GM18951 (cell line): Measurements from ENCODE around the gene MAP2K6.

Experiments
- POLR2A ChIP-seq: IDR thresholded peaks from 4 replicates; pipeline ENCODE4 v1.6.1; 2011; ENCODE audit warnings: mild to moderate bottlenecking; ENCODE audit not compliant: insufficient read length, insufficient read depth; ENCODE audit errors: extremely low read depth
- in situ Hi-C: fragments of 300-500 bp; cut with MboI; formaldehyde crosslinking; loops from one replicate; pipeline ENCODE4 v1.12.0; 2022; ENCODE audit warnings: low sequenced_read_pairs, mixed read lengths, inconsistent platforms; ENCODE audit not compliant: unreplicated experiment

Gene MAP2K6

GRCh38 chr17:69557339-69557738, 142.8 kb downstream of the MAP2K6 start:
- in situ Hi-C loops, result loop anchor here (25.0 kb wide), 1 partner anchor 1005 kb away; no protein-coding TSS in a partner anchor
- TF ChIP-seq POLR2A, result no peak

GRCh38 chr17:69558796-69559195, 144.3 kb downstream of the MAP2K6 start:
- no peak for TF ChIP-seq POLR2A
- in situ Hi-C loops, result loop anchor here (25.0 kb wide), 1 partner anchor 1004 kb away; no protein-coding TSS in a partner anchor

DNA sequence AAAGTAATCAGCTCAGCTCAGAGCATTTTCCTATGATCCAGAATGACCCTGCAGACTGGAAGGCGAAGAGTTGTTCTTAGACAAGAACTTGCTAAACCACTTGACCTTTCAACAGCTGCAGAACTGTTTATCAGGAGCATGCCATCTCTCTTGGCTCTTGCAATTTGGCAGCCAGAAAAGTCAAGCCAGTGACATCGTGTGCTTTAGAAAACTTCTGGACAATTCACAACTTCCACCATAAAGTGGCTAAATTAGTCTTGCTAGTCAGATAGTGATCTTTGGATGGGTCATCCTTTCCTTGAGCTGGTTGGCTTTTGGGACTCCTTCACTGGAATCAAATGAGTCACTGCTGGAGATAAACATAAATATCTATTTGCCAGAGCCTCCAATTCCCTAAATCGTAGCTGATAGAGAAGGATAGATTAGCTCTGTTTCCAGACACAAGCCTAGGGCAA, 146.5 kb downstream of the MAP2K6 start:
- no peak for TF ChIP-seq POLR2A
- in situ Hi-C loops, result loop anchor here (10.0 to 25.0 kb wide), 2 partner anchors 584 to 1001 kb away; no protein-coding TSS in a partner anchor

DNA sequence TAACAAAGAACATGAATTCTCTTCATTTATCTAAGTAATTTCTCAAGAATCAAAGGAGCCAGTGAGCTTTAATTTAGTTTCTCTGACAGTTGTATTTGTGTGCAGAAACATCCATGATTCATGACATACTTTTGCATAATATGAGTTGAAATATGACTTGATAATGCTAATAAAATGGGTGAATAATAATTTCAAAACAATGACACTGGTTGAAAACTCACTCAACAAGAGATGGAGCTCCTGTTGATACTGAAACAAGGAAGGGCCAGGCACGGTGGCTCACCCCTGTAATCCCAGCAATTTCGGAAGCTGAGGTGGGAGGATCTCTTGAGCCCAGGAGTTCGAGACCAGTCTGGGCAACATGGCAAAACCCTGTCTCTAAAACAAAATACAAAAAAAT, 147.0 kb downstream of the MAP2K6 start:
- in situ Hi-C loops, result loop anchor here (10.0 to 25.0 kb wide), 2 partner anchors 583 to 1001 kb away; no protein-coding TSS in a partner anchor
- TF ChIP-seq POLR2A, result no peak

DNA sequence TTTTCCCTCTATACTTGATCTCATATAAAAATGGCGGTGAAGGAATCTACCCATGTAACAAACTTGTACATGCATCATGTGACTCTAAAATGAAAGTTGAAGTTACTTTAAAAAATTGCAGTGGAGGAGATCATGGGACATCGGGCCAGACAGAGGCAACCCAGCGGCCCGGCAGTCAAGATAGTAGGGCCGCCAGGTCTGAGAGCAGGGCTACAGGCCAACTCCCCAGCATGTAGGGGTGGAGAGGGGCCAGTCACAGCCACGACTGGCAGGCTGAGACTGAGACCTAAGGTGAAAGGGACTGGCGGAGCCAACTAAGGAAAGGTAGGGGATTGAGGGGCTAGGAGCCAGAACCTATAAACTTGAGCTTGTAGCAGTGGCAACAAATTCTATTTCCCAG, 150.9 kb downstream of the MAP2K6 start:
- in situ Hi-C loops, result loop anchor here (10.0 to 25.0 kb wide), 2 partner anchors 579 to 997 kb away; no protein-coding TSS in a partner anchor
- TF ChIP-seq POLR2A, result no peak

- TF ChIP-seq POLR2A, result no peak
- in situ Hi-C loops, result loop anchor here (10.0 to 25.0 kb wide), 2 partner anchors 578 to 995 kb away; no protein-coding TSS in a partner anchor
These were observed 152.6 kb downstream of the MAP2K6 start for GRCh38 chr17:69567130-69567529.

DNA sequence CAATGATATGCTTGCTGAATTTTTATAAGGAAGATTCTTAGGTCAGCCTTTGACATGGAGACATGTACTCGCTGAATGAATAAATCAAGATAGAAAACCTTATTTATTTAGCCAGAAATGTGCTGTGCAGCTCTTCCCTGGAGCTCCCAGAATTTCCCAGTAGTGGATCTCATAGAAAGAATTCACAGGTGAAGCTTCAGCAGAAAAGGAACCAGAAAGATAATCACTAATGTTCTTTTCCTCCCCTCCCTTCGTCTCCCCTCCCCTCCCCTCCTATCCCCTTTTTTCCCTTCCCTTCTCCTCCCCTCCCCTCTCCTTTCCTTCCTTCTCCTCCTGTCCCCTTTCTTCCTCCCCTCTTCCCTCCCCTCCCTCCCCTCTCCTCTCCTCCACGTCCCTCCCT, 158.2 kb downstream of the MAP2K6 start:
- in situ Hi-C loops, result loop anchor here (25.0 kb wide), 1 partner anchor 990 kb away; no protein-coding TSS in a partner anchor
- TF ChIP-seq POLR2A, result no peak

DNA sequence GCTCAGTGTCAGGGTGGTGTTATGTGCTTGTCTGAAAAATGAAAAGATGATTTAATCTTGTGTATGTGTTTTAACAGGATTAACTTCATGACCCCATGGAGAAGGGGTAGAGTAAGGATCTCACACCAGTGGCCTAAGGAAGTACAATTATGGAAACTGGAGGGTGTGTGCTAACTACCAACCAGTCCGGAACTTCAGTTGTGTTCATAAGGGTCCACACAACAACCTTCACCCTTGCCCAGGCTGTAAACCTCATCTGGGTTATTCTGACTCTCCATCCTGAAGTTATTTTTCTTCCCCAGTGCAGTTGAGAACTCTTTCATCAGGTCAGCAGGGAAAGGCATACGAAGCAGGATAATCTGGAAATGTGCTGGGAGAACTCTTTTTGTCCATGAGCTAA, 158.9 kb downstream of the MAP2K6 start:
- in situ Hi-C loops, result loop anchor here (25.0 kb wide), 1 partner anchor 989 kb away; no protein-coding TSS in a partner anchor
- TF ChIP-seq POLR2A, result no peak

GRCh38 chr17:69574257-69575197, 160.0 kb downstream of the MAP2K6 start:
- TF ChIP-seq POLR2A, result no peak
- in situ Hi-C loops, result loop anchor here (25.0 kb wide), 1 partner anchor 988 kb away; no protein-coding TSS in a partner anchor

DNA sequence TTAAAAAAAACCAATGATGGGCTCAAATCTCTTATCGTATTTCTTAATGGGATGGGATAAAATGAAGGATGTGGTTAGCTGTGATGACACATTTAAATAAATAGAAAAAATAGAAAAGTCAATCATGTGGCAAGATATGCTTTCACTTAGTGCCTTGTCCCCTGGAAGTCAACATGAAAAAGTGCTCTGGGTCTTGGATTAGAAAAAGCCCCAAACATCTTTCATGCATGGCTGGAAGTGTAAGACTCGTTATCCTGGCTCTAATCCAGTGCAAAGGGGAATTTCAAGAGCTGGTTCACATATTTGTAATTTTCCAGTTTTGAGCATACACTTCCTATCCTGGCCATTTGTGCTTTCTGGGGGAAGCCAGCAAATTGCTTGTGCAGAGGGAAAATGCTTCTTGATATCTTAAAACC, 160.9 kb downstream of the MAP2K6 start:
- TF ChIP-seq POLR2A, result no peak

DNA sequence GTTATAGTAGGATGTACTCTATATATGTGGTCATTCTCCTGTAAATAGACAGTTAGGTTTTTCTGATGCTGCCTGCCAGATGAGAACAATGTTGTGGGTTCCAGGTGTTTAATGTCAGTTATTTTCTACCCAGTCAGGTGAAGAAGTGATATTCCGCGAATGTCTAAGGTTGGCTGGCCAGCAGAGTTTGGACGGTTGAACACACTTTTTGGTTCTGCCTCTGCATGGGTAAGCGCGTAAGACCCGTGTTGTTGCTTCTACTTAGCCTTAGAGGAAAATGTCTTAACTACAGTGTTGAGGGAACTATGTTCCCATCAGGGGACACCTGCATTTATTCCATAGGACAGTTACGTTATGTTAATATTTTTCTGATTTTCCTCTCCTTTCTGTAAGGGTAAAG, 162.6 kb downstream of the MAP2K6 start:
- no peak for TF ChIP-seq POLR2A
- in situ Hi-C loops, result no loop called here

More for the DNA sequence above, 160.9 kb downstream of the MAP2K6 start:
- in situ Hi-C loops, result no loop called here

- in situ Hi-C loops, result no loop called here
These were observed 164.0 kb downstream of the MAP2K6 start for GRCh38 chr17:69578385-69578936.

More at GRCh38 chr17:69578385-69578936, 164.0 kb downstream of the MAP2K6 start:
- no peak for TF ChIP-seq POLR2A
